Measurements from ENCODE around the gene CRACR2A.

The CRACR2A gene

GRCh38 chr12:3752741-3753486, at the start of gene CRACR2A:
Gene CRACR2A (minus strand): TSS chr12:3753109. CDS start chr12:3696999, 56,110 bp downstream.
- peak; percentile 88 for DNase-seq

- no peak for DNase-seq
Measured at GRCh38 chr12:3797531-3798048, 44.7 kb upstream of the CRACR2A start.

- DNase-seq, result no peak
Measured at GRCh38 chr12:3795492-3796133, 42.7 kb upstream of the CRACR2A start.

GRCh38 chr12:3795066-3795465, 42.2 kb upstream of the CRACR2A start:
- DNase-seq, result no peak

GRCh38 chr12:3792623-3793288, 39.8 kb upstream of the CRACR2A start:
- DNase-seq, result no peak

GRCh38 chr12:3791256-3791874, 38.5 kb upstream of the CRACR2A start:
- no peak for DNase-seq

- no peak for DNase-seq
Measured at GRCh38 chr12:3790642-3791041, 37.7 kb upstream of the CRACR2A start.

GRCh38 chr12:3789838-3790237, 36.9 kb upstream of the CRACR2A start:
- no peak for DNase-seq

GRCh38 chr12:3777206-3777809, 24.4 kb upstream of the CRACR2A start:
- no peak for DNase-seq

- DNase-seq, result no peak
Measured at GRCh38 chr12:3775385-3776035, 22.6 kb upstream of the CRACR2A start.

GRCh38 chr12:3772380-3772779, 19.5 kb upstream of the CRACR2A start:
- DNase-seq, result no peak

- no peak for DNase-seq
Measured at GRCh38 chr12:3771853-3772252, 18.9 kb upstream of the CRACR2A start.

- DNase-seq, result no peak
Measured at GRCh38 chr12:3770891-3771290, 18.0 kb upstream of the CRACR2A start.

GRCh38 chr12:3768911-3769447, 16.1 kb upstream of the CRACR2A start:
- DNase-seq, result no peak

GRCh38 chr12:3761116-3761735, 8.3 kb upstream of the CRACR2A start:
- no peak for DNase-seq

GRCh38 chr12:3759878-3760277, 7.0 kb upstream of the CRACR2A start:
- DNase-seq, result no peak

- no peak for DNase-seq
Measured at GRCh38 chr12:3757261-3757660, 4.4 kb upstream of the CRACR2A start.

- no peak for DNase-seq
Measured at GRCh38 chr12:3755898-3756297, 3.0 kb upstream of the CRACR2A start.

GRCh38 chr12:3753544-3754284, 805 bp upstream of the CRACR2A start:
- DNase-seq, result peak; percentile 37

GRCh38 chr12:3752096-3752709, 706 bp downstream of the CRACR2A start:
- peak; percentile 75 for DNase-seq

All from stimulated activated CD8-positive, alpha-beta memory T cell treated with anti-CD3 and anti-CD28 coated beads, Interleukin-4, amount 100 ng/mL, for 48 hours (primary cell).